Stomach (tissue), 4 donors: ENCODE data around the gene HLTF.

Source experiments
- CTCF ChIP-seq, 7 experiments: fragments of 450-650 bp in 4 of 7; fragments of 200-600 bp in 3 of 7; sonication (generic) in 3 of 7; IDR thresholded peaks; one replicate each; pipeline ENCODE4 v1.5.1; 2016 to 2019; ENCODE audit warnings: antibody characterized with exemption in 7 of 7, control low read depth in 2 of 7, mild to moderate bottlenecking in 1 of 7
- POLR2A ChIP-seq, 4 donors: fragments of 450-650 bp; IDR thresholded peaks; one replicate each; pipeline ENCODE4 v1.6.1; 2016; ENCODE audit warnings: antibody characterized with exemption in 4 of 4, control low read depth in 2 of 4, mild to moderate bottlenecking in 1 of 4, moderate library complexity in 1 of 4

- TF ChIP-seq CTCF (IDR thresholded peaks at IDR 0.05), result no peak
- no peak for TF ChIP-seq POLR2A (IDR thresholded peaks at IDR 0.05)
These were observed 88.0 kb downstream of the HLTF start for GRCh38 chr3:148998297-148998696.
